RPMI8226 (cell line): ENCODE results near the gene CXCR4.

ENCODE experiments used
- DNase-seq: peaks from one replicate; pipeline ENCODE4 v3.0.0-alpha.2; 2015

The CXCR4 gene

DNA sequence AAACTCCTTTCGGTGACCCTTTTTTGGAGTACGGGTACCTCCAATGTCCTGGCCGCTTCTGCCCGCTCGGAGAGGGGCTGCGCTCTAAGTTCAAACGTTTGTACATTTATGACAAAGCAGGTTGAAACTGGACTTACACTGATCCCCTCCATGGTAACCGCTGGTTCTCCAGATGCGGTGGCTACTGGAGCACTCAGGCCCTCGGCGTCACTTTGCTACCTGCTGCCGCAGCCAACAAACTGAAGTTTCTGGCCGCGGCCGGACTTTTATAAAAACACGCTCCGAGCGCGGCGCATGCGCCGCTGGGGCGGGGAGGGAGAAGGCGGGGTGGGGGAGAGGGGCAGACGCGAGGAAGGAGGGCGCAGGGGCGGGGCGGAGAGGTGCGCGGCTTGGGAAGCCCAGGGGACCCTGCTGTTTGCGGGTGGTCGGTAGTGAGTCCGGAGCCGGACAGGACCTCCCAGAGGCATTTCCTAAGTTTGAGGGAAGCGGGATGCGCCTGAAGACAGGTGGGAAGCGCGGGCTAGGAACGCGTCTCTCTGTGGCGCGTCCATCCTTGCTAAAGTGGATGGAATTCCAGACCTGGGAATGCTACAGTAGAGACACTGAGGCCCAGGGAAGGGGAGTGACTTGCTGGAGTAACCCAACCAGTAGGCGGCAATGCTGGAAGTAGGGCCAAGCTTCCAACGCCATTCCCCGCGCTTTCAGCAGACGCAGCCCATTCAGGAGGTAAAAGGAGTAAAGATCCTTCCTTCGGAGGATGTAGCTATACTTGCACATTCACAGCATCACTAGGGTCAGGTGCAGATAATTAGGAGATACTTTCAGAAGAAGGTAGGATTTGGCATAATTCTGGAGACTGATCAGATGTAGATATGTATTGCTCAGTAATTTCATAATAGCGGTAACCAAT, at the start of gene CXCR4:
Gene CXCR4 (minus strand): TSS at position 241 of the 910 bp plus-strand sequence. CDS start 89 bp downstream, at position 152.
- peak; percentile 89 for DNase-seq

DNA sequence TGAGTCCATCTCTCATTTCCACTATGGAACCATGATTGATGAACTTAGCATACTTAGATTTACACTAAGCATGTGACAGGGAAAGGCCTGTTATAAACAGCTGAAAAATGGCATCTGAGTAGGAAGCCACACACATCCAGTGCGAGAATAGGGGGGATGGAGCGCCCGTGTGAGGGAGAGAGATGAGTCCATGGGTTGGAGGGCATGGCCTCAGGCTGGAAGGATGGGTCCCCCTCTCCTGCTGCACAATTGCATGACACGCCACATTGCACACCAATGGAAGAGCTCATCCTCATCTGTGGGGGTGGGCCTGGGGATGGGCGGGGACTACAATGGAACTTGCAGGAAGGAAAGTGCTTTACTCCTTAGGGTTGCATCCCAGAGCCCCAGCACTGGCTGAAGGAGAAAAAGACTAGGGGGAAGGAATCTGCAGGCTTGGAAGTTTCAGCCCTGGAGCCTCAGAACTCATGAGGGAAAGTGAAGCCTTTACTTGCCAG, 46.4 kb upstream of the CXCR4 start:
- DNase-seq, result no peak

GRCh38 chr2:136162438-136162837, 44.5 kb upstream of the CXCR4 start:
- DNase-seq, result no peak

DNA sequence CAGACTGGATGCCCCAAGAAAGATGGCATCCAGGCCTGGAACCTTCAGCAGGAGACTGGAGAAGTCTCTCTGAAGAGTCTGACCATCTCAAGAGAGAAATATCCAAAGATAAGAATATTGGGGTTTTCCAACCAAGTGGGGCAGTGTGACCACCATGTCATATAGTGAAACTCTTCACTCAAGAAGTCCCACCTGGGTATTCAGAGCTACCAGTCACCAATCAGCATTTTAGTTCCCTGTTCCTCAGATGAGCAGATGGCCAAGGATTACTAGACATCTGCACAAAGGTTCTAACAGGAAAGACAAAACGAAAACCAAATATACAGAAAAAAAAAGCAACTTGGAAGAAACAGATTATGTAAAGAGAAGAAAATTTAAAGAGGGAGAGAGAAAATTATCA, 38.5 kb upstream of the CXCR4 start:
- DNase-seq, result no peak

DNA sequence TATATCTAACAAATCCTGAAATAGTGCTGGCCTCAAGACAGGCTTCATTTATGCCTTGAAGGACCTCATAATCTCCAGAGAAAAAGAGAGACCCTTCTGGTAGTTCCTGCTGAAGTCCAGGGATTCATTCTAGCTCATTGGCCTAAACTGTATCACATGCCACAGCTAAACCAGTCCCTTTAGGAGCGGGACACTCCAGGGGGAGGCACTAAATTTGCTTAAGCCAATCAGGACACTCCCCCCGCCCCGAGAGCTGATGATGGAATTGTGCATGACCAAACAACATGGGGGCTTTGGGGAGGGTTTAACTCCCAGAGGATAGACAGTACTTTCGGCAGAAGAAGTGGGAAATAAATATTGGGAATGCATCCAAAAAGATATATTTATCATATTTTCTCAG, 36.4 kb upstream of the CXCR4 start:
- DNase-seq, result no peak

DNA sequence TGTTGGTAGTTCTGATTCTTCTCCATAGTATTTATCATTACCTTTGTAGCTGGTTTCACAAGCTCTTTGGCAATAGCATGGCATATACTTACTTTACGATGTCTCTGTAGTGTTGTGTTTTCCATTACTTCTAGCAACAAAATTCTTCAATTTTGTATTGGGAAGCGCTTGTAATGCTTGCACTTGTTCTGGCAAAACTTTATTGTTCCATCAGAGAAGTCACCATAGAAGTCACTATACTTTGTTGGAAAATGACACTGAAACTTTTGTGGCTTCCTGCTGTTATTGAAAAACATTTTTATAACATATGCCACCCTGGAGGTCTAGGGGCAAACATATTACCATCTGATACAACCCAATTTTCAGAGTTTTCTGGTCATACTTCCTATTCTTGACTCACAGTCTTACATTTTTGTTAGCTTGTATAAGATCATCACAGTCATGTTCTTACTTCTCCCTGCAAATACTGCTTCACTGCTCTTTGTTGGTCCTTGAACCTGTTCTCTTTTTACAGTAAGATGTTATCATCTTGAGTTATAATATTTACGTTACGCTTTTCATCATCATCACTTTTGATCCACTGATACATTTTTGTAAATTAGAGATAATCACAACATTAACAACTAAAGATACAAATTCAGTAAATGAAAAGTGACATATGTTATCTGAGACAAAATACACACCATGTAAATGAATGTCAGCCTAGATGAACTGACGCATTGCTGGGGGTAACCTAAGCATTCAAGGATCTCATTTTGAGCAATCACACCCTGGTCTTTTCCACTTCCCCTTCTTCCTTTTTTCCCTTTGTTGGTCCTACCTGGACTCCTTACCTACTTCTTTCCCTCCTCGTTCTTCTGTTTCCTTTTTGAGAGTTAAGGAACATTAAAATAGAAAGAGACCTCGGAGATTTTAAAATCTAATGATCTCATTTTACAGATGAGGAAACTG, 33.3 kb upstream of the CXCR4 start:
- DNase-seq, result no peak

DNA sequence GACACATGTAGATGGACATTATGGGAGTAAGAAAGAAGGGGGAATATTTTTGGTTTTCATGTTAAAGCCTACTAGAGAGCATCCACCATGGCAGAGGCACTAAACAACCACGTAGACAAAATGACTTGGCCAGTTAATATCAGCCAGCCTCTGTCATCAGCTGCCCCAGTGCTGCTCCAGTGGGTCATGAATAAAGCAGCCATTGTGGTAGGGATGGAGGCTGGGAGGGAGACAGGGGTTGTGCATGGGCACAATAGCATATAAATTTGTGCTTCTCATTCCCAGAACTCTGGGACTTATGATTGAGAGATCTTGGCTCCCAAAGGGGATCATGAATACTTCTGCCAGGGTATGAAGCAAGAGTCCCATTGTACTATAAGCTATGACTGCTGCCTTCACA, 31.1 kb upstream of the CXCR4 start:
- DNase-seq, result no peak

DNA sequence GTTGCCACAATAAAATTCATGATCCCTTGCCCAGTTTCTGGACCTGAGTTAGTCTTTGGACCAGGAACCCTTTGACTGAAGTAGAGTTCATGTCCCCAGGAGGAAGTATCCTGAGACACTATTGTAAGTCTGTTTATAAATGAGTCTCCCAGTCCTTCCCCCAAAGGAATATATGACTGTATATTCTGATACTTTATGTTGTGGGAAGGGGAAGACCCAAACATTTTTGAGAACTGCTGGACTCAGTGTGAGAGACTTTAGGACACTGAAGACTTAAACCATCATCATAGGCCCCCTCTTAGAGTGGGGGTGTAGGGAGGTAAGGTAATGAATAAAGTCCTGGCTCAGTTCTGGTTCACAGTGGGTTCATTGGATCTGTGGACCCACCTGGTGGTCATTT, 28.6 kb upstream of the CXCR4 start:
- DNase-seq, result no peak

GRCh38 chr2:136143603-136144451, 25.9 kb upstream of the CXCR4 start:
- no peak for DNase-seq

- DNase-seq, result no peak
Measured at GRCh38 chr2:136141510-136142149, 23.7 kb upstream of the CXCR4 start.

DNA sequence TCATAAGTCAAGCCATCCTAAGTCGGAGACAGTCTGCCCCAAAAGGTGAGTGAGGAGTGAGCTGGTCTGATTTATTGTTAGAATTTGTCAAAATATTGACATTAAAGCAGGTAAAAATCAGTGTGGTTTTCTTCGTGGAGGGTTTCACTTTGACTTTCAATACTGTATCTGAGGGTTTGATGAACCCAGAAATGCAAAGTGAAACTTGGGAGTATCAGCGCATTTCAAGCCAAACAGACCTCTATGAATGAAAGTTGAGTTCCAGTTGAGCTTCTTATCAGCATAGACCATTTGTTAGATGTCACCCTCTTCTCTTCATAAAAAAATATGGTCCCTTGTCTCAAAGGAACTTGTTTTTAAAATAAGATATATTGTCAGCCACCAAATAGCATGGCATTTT, 21.7 kb upstream of the CXCR4 start:
- peak; percentile 52 for DNase-seq

GRCh38 chr2:136137982-136138381, 20.0 kb upstream of the CXCR4 start:
- DNase-seq, result no peak

GRCh38 chr2:136136931-136137330, 19.0 kb upstream of the CXCR4 start:
- DNase-seq, result peak; percentile 69

- DNase-seq, result peak; percentile 91
Measured at GRCh38 chr2:136135921-136136906, 18.3 kb upstream of the CXCR4 start.

DNA sequence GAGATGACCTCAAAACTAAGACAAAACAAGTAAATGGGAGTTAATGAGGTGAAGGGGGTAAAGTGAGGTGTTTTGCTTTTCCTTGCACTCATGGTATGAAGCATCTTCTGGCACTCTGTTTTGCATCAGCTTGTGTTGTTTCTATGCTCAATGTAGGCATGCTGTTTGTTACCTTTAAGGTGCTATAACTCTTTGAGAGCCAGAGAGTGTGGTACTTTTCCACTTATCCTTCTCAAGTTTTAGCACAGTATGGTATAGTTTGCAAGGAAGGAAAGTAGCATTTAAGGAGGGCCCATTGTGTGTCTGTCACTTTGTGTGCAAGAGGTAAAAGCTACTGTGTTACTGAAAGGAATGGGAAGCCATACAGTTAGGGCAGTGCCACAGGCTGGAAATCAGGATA, 17.5 kb upstream of the CXCR4 start:
- no peak for DNase-seq

DNA sequence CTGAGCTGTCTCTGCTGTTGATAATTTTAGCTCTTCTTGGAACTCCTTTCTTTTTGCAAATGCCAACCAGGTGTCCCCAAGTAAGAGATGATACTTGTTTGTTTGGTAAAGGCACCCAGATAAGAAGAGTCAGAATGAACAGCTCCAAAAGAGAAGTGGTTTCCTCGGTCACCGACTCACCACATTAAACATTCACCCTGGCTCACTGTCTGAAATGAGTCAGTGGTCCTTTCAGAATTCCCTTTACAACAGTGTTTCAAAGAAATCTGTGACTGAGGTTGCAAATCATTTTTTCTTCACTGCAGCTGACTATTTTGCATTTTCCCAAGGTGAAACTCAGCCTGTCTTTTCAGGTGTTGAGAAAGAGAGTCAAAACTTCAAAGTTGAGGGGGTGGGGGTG, 16.2 kb upstream of the CXCR4 start:
- peak; percentile 35 for DNase-seq

DNA sequence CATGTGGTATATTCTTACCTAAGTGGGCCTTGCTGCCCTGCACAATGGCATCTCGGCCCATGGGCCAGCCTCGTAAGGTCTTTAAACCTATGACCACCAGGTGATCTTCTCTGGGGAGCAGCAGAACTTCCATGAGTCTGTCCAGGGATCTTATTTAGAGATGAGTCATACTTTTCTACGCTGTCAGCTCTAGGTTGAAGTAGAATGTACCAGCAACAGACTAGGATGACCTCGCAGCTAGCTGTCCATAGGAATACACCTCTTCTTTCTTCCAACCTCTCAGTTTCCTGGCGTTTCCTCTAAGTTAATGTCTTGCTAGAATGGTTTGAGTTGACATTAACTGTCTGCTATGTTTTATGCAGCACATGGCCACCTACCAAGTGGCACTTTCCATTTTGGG, 15.6 kb upstream of the CXCR4 start:
- no peak for DNase-seq

GRCh38 chr2:136133176-136133575, 15.2 kb upstream of the CXCR4 start:
- no peak for DNase-seq

DNA sequence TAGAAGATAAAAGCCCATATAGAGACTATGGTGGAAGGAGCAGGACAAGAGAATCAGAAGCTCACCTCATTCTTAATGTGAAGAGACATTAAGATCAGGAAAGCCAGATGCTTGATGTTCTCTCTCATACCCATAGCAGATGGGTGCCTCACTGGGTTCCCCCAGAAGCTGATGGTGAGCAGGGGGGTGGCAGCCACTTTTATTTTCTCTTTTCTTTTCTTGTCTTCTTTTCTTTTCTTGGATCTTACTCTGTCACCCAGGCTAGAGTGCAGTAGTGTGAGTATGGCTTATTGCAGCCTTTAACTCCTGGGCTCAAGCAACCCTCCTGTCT, 14.8 kb upstream of the CXCR4 start:
- no peak for DNase-seq

- peak; percentile 41 for DNase-seq
Measured at GRCh38 chr2:136131961-136132824, 14.2 kb upstream of the CXCR4 start.
